MM.1S (cell line): ENCODE results near the gene HBQ1.

Experiments
- EZH2 ChIP-seq: fragments of 300-600 bp; sonication (generic); optimal IDR thresholded peaks from 2 replicates; pipeline ENCODE3; 2017; ENCODE audit warnings: low read depth, mild to moderate bottlenecking, antibody characterized with exemption, low read length, mixed read lengths
- EZH2phosphoT487 ChIP-seq: fragments of 300-600 bp; sonication (generic); IDR thresholded peaks from 2 replicates; pipeline ENCODE4 v1.6.1; 2018; ENCODE audit warnings: antibody characterized with exemption, low read length
- TF ChIP-seq, protein P1 (sequence below): fragments of 300-600 bp; sonication (generic); IDR thresholded peaks from 2 replicates; pipeline ENCODE4 v1.5.1; 2016; ENCODE audit warnings: antibody characterized with exemption, low read length, mixed read lengths

DNA sequence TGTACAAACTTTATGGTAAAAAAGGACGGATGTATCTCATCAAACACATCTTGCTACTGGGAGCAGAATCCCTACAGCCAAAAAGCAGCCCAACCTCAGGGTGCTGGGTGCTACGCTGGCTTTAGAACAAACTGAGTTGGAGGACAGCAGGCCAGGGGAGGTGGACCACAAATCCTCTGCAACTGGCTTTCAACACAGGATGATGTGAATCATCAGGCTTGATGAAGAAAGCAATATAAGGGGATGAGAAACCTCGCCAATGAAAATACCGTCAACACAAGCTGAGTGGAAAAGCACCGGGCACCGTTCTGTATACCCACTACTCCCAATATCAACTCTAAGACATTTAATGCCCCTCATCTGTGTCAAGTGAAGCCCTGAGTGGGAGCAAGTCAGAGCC is 14.3 kb downstream of the HBQ1 start:
- TF ChIP-seq, protein P1, sequence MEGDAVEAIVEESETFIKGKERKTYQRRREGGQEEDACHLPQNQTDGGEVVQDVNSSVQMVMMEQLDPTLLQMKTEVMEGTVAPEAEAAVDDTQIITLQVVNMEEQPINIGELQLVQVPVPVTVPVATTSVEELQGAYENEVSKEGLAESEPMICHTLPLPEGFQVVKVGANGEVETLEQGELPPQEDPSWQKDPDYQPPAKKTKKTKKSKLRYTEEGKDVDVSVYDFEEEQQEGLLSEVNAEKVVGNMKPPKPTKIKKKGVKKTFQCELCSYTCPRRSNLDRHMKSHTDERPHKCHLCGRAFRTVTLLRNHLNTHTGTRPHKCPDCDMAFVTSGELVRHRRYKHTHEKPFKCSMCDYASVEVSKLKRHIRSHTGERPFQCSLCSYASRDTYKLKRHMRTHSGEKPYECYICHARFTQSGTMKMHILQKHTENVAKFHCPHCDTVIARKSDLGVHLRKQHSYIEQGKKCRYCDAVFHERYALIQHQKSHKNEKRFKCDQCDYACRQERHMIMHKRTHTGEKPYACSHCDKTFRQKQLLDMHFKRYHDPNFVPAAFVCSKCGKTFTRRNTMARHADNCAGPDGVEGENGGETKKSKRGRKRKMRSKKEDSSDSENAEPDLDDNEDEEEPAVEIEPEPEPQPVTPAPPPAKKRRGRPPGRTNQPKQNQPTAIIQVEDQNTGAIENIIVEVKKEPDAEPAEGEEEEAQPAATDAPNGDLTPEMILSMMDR: no peak
- no peak for TF ChIP-seq EZH2
- no peak for TF ChIP-seq EZH2phosphoT487
